GM12878 (cell line): ENCODE data around the gene CSF1R.

ENCODE experiments used
- CTCF ChIP-seq, 3 experiments: IDR thresholded peaks in 2 of 3; conservative IDR thresholded peaks in 1 of 3; 2 replicates each; pipeline ENCODE4 v1.5.1; 2011; ENCODE audit warnings: low read depth in 3 of 3, low read length in 3 of 3, mild to moderate bottlenecking in 3 of 3, control low read depth in 2 of 3, moderate library complexity in 2 of 3, inconsistent platforms in 1 of 3, mixed read lengths in 1 of 3; ENCODE audit not compliant: control insufficient read depth in 2 of 3, insufficient read depth in 1 of 3; ENCODE audit errors: extremely low read depth in 1 of 3
- IRF3 ChIP-seq: fragments of 450-650 bp; IDR thresholded peaks from 2 replicates; pipeline ENCODE4 v1.6.1; 2014; ENCODE audit warnings: mild to moderate bottlenecking
- KDM1A ChIP-seq: fragments of 200-600 bp; sonication (generic); IDR thresholded peaks from 2 replicates; pipeline ENCODE4 v1.6.1; 2016; ENCODE audit warnings: borderline replicate concordance
- POLR2AphosphoS5 ChIP-seq: IDR thresholded peaks from 2 replicates; pipeline ENCODE4 v1.6.1; 2011; ENCODE audit warnings: mild to moderate bottlenecking, low read length, inconsistent platforms
- SREBF2 ChIP-seq: IDR thresholded peaks from 2 replicates; pipeline ENCODE4 v1.6.1; 2012; ENCODE audit warnings: mild to moderate bottlenecking, low read length
- TF ChIP-seq, protein P1 (sequence below): fragments of 450-650 bp; IDR thresholded peaks from 2 replicates; pipeline ENCODE4 v1.6.1; 2017; ENCODE audit warnings: mild to moderate bottlenecking
- TF ChIP-seq, protein P2 (sequence below): IDR thresholded peaks from 2 replicates; pipeline ENCODE4 v1.6.1; 2011; ENCODE audit warnings: low read depth, low read length, improper control_type of control experiment, borderline replicate concordance
- TF ChIP-seq, protein P3 (sequence below): fragments of 150-350 bp; IDR thresholded peaks from 2 replicates; pipeline ENCODE4 v1.6.1; 2016; ENCODE audit warnings: low read depth, low read length

DNA sequence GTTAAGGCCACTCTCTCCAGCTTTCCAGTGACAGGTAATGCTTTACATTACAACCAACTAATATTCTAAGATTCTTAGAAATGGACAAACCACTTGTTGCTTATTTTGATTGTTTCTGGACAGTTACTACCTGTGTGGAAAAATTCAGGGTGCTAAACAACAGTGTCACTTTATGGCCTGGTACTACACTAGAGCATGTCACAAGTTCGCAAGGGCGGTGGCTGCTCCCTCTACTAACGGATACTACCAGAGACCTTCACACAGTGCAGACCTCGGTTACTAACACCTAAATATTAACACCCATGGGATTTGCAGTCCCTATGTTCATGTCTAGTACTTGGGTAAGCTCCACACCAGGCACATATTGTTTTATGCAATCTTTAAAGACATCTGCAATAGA, 72.4 kb downstream of the CSF1R start:
- no peak for TF ChIP-seq CTCF (IDR thresholded peaks at IDR 0.05 in 2 of 3, conservative IDR thresholded peaks at IDR 0.05 in 1 of 3; ENCODE audit: control insufficient read depth in 2 of 3, extremely low read depth in 1 of 3, insufficient read depth in 1 of 3, low read depth in 3 of 3, low read length in 3 of 3)
- TF ChIP-seq SREBF2: no peak
- TF ChIP-seq, protein P1, sequence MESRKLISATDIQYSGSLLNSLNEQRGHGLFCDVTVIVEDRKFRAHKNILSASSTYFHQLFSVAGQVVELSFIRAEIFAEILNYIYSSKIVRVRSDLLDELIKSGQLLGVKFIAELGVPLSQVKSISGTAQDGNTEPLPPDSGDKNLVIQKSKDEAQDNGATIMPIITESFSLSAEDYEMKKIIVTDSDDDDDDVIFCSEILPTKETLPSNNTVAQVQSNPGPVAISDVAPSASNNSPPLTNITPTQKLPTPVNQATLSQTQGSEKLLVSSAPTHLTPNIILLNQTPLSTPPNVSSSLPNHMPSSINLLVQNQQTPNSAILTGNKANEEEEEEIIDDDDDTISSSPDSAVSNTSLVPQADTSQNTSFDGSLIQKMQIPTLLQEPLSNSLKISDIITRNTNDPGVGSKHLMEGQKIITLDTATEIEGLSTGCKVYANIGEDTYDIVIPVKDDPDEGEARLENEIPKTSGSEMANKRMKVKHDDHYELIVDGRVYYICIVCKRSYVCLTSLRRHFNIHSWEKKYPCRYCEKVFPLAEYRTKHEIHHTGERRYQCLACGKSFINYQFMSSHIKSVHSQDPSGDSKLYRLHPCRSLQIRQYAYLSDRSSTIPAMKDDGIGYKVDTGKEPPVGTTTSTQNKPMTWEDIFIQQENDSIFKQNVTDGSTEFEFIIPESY: no peak
- TF ChIP-seq POLR2AphosphoS5: no peak
- TF ChIP-seq, protein P2, sequence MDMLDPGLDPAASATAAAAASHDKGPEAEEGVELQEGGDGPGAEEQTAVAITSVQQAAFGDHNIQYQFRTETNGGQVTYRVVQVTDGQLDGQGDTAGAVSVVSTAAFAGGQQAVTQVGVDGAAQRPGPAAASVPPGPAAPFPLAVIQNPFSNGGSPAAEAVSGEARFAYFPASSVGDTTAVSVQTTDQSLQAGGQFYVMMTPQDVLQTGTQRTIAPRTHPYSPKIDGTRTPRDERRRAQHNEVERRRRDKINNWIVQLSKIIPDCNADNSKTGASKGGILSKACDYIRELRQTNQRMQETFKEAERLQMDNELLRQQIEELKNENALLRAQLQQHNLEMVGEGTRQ: no peak
- TF ChIP-seq, protein P3, sequence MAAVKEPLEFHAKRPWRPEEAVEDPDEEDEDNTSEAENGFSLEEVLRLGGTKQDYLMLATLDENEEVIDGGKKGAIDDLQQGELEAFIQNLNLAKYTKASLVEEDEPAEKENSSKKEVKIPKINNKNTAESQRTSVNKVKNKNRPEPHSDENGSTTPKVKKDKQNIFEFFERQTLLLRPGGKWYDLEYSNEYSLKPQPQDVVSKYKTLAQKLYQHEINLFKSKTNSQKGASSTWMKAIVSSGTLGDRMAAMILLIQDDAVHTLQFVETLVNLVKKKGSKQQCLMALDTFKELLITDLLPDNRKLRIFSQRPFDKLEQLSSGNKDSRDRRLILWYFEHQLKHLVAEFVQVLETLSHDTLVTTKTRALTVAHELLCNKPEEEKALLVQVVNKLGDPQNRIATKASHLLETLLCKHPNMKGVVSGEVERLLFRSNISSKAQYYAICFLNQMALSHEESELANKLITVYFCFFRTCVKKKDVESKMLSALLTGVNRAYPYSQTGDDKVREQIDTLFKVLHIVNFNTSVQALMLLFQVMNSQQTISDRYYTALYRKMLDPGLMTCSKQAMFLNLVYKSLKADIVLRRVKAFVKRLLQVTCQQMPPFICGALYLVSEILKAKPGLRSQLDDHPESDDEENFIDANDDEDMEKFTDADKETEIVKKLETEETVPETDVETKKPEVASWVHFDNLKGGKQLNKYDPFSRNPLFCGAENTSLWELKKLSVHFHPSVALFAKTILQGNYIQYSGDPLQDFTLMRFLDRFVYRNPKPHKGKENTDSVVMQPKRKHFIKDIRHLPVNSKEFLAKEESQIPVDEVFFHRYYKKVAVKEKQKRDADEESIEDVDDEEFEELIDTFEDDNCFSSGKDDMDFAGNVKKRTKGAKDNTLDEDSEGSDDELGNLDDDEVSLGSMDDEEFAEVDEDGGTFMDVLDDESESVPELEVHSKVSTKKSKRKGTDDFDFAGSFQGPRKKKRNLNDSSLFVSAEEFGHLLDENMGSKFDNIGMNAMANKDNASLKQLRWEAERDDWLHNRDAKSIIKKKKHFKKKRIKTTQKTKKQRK: no peak
- TF ChIP-seq IRF3: no peak
- no peak for TF ChIP-seq KDM1A
